Raji (cell line): ENCODE data around the gene KCNQ1OT1.

ENCODE experiments used
- POLR2A ChIP-seq: IDR thresholded peaks from 2 replicates; pipeline ENCODE4 v1.6.1; 2011; ENCODE audit warnings: low read depth, low read length, control low read depth; ENCODE audit not compliant: insufficient read depth

The KCNQ1OT1 gene

GRCh38 chr11:2644844-2645778, 54.7 kb downstream of the KCNQ1OT1 start:
- no peak for TF ChIP-seq POLR2A

GRCh38 chr11:2643746-2644145, 56.0 kb downstream of the KCNQ1OT1 start:
- no peak for TF ChIP-seq POLR2A

- no peak for TF ChIP-seq POLR2A
These were observed 58.2 kb downstream of the KCNQ1OT1 start for GRCh38 chr11:2641623-2642022.

GRCh38 chr11:2631161-2631560, 68.6 kb downstream of the KCNQ1OT1 start:
- TF ChIP-seq POLR2A = no peak

- TF ChIP-seq POLR2A = no peak
These were observed 69.1 kb downstream of the KCNQ1OT1 start for GRCh38 chr11:2630679-2631078.

GRCh38 chr11:2625183-2625582, 74.6 kb downstream of the KCNQ1OT1 start:
- TF ChIP-seq POLR2A = no peak

- no peak for TF ChIP-seq POLR2A
These were observed 77.9 kb downstream of the KCNQ1OT1 start for GRCh38 chr11:2621894-2622293.

GRCh38 chr11:2612884-2613571, 86.8 kb downstream of the KCNQ1OT1 start:
- TF ChIP-seq POLR2A = no peak

- TF ChIP-seq POLR2A = no peak
These were observed 90.4 kb downstream of the KCNQ1OT1 start for GRCh38 chr11:2609345-2609744.

- TF ChIP-seq POLR2A = no peak
These were observed 100.1 kb downstream of the KCNQ1OT1 start for GRCh38 chr11:2599561-2600189.

- no peak for TF ChIP-seq POLR2A
These were observed 104.6 kb downstream of the KCNQ1OT1 start for GRCh38 chr11:2595204-2595603.

- TF ChIP-seq POLR2A = no peak
These were observed 105.5 kb downstream of the KCNQ1OT1 start for GRCh38 chr11:2594267-2594666.

GRCh38 chr11:2593393-2593950, 106.3 kb downstream of the KCNQ1OT1 start:
- TF ChIP-seq POLR2A = no peak

GRCh38 chr11:2592559-2593392, 107.0 kb downstream of the KCNQ1OT1 start:
- no peak for TF ChIP-seq POLR2A
